RWPE2 (cell line): ENCODE data around the gene PI3.
"Not testable (repeated sequence)": the region's sequence is repeated elsewhere in the genome, so short reads cannot be mapped to it uniquely, and the experiment has no call there.

Source experiments
- ATAC-seq: fragments of 200-7000 bp; cut with Tn5 transposase; 3 replicates; pipeline ENCODE4 v1.9.1; 2021; ENCODE audit warnings: low read depth
- DNase-seq: peaks from one replicate; pipeline ENCODE4 v3.0.0-alpha.2; 2020; ENCODE audit warnings: low spot score
- H3K27ac ChIP-seq: fragments of 450-650 bp; 2 replicates; pipeline ENCODE4 v1.5.1; 2017; ENCODE audit warnings: mild to moderate bottlenecking; ENCODE audit not compliant: poor library complexity, severe bottlenecking
- H3K27me3 ChIP-seq: fragments of 250-450 bp; sonication (Bioruptor Pico); 2 replicates; pipeline ENCODE4 v1.5.1; 2021; ENCODE audit warnings: mild to moderate bottlenecking, moderate library complexity; ENCODE audit not compliant: insufficient read depth, poor library complexity, severe bottlenecking
- H3K36me3 ChIP-seq: fragments of 250-450 bp; sonication (Bioruptor Pico); 2 replicates; pipeline ENCODE4 v1.5.1; 2020; ENCODE audit warnings: low read depth, mild to moderate bottlenecking, moderate library complexity
- H3K4me1 ChIP-seq: fragments of 250-450 bp; sonication (Bioruptor Pico); 2 replicates; pipeline ENCODE4 v1.5.1; 2021; ENCODE audit warnings: mild to moderate bottlenecking, moderate library complexity; ENCODE audit not compliant: insufficient read depth, poor library complexity, severe bottlenecking
- H3K4me3 ChIP-seq: fragments of 250-450 bp; sonication (Bioruptor Pico); 2 replicates; pipeline ENCODE4 v1.5.1; 2021; ENCODE audit warnings: mild to moderate bottlenecking, moderate library complexity; ENCODE audit not compliant: severe bottlenecking
- H3K9me3 ChIP-seq: fragments of 250-450 bp; sonication (Bioruptor Pico); 2 replicates; pipeline ENCODE4 v1.5.1; 2021; ENCODE audit warnings: mild to moderate bottlenecking, moderate library complexity; ENCODE audit not compliant: severe bottlenecking
- TF ChIP-seq, protein P1 (sequence below): fragments of 450-650 bp; IDR thresholded peaks from one replicate; pipeline ENCODE4 v1.5.1; 2017; ENCODE audit warnings: mild to moderate bottlenecking, moderate library complexity; ENCODE audit not compliant: poor library complexity, severe bottlenecking

Gene PI3

DNA sequence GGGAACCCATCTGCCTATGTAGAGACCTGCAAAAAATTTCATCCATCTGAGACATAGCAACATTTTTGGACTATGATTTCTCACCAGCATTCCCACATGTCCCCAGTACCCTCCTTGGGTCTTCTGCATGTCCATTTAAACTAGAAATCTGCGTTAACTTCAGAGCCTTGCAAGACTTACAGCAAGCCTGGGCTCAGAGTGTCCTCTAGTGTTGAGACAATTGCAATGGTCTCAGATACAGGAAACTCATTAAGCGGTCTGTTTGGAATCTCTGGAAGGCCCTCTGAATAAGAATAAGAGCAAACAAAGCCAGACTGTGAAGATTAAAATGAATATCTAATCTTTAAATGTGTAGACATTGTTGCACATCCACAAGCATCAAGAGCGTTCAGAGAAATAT is 20.5 kb upstream of the PI3 start:
- ATAC-seq (no peak), DNase-seq (no peak)
- no peaks in the 10 kb centered on the region for H3K27me3 ChIP-seq
- no peak overlapping the region for H3K27ac ChIP-seq
- H3K4me1 ChIP-seq, result peaks cover 15% of the 10 kb centered on the region
- no peak overlapping the region for H3K4me3 ChIP-seq
- TF ChIP-seq, protein P1, sequence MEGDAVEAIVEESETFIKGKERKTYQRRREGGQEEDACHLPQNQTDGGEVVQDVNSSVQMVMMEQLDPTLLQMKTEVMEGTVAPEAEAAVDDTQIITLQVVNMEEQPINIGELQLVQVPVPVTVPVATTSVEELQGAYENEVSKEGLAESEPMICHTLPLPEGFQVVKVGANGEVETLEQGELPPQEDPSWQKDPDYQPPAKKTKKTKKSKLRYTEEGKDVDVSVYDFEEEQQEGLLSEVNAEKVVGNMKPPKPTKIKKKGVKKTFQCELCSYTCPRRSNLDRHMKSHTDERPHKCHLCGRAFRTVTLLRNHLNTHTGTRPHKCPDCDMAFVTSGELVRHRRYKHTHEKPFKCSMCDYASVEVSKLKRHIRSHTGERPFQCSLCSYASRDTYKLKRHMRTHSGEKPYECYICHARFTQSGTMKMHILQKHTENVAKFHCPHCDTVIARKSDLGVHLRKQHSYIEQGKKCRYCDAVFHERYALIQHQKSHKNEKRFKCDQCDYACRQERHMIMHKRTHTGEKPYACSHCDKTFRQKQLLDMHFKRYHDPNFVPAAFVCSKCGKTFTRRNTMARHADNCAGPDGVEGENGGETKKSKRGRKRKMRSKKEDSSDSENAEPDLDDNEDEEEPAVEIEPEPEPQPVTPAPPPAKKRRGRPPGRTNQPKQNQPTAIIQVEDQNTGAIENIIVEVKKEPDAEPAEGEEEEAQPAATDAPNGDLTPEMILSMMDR, result no peak
- H3K36me3 ChIP-seq, result no peaks in the 10 kb centered on the region
- H3K9me3 ChIP-seq, result peaks cover 4% of the 10 kb centered on the region

DNA sequence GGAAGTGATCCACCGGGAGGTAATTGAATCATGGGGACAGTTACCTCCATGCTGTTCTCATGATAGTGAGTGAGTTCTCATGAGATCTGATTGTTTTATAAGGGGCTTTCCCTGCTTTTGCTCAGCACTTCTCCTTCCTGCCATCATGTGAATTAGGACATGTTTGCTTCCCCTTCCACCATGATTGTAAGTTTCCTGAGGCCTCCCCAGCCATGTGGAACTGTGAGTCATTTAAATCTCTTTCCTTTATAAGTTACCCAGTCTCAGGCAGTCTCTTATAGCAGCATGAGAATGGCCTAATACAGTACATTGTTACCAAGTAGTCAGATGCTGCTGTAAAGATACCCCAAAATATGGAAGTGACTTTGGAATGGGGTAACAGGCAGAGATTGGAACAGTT is 19.9 kb upstream of the PI3 start:
- not testable (repeated sequence) for H3K9me3 ChIP-seq, ATAC-seq, H3K27me3 ChIP-seq, H3K27ac ChIP-seq, H3K4me3 ChIP-seq, DNase-seq, H3K36me3 ChIP-seq
- peaks cover 15% of the 10 kb centered on the region for H3K4me1 ChIP-seq

GRCh38 chr20:45156713-45157112 is 18.0 kb upstream of the PI3 start:
- H3K27me3 ChIP-seq, result no peaks in the 10 kb centered on the region
- TF ChIP-seq, protein P1, result no peak
- no peak for ATAC-seq
- H3K36me3 ChIP-seq, result no peaks in the 10 kb centered on the region
- no peak overlapping the region for H3K4me3 ChIP-seq
- no peak overlapping the region for H3K27ac ChIP-seq
- no peak for DNase-seq
- peaks cover 8% of the 10 kb centered on the region for H3K9me3 ChIP-seq
- H3K4me1 ChIP-seq, result peaks cover 15% of the 10 kb centered on the region

DNA sequence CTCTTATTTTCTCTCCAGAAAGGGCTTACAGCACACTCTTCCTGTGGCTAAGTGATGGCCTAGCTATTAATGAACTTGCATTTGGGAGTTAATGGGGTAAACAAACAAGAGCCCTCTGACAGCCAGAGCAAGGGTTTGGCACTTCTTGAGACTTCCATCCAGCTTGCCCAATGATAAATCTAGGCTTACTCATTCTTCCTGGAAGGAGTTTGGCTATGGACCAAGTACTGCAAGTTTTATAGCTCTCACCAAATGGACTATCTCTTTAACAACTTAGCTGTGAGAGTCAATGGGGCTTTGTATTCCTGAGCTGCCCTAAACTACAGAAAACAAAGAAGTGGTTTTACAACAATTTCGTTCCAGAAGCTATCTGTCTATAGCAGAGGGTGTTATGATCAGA is 16.7 kb upstream of the PI3 start:
- Histone ChIP-seq H3K4me3 (no peak overlapping the region), H3K4me1 (peaks cover 15% of the 10 kb centered on the region), H3K27me3 (no peaks in the 10 kb centered on the region), H3K36me3 (no peaks in the 10 kb centered on the region), H3K9me3 (peaks cover 13% of the 10 kb centered on the region), H3K27ac (peak overlapping the region; percentile 15)
- DNase-seq, result no peak
- ATAC-seq, result peak; percentile 98
- TF ChIP-seq, protein P1, result no peak

GRCh38 chr20:45163083-45163803 is 11.5 kb upstream of the PI3 start:
- H3K9me3 ChIP-seq, result peaks cover 16% of the 10 kb centered on the region
- no peak for DNase-seq
- TF ChIP-seq, protein P1, result no peak
- H3K27ac ChIP-seq, result no peak overlapping the region
- peaks cover 3% of the 10 kb centered on the region for H3K4me1 ChIP-seq
- ATAC-seq, result no peak
- H3K27me3 ChIP-seq, result peaks cover 13% of the 10 kb centered on the region
- H3K4me3 ChIP-seq, result no peak overlapping the region
- H3K36me3 ChIP-seq, result no peaks in the 10 kb centered on the region
